Stimulated activated CD8-positive, alpha-beta memory T cell treated with anti-CD3 and anti-CD28 coated beads, Interleukin-7, amount 100 ng/mL, for 4 hours (primary cell): Measurements from ENCODE around the gene ZMIZ1.
A peak's percentile ranks its signal among the peaks of the same experiment; 100 is the strongest.

ENCODE experiments used
- DNase-seq, 2 donors: peaks; one replicate each; pipeline ENCODE4 v3.0.0-alpha.2; 2020; ENCODE audit warnings: low read depth in 2 of 2

Gene ZMIZ1

DNA sequence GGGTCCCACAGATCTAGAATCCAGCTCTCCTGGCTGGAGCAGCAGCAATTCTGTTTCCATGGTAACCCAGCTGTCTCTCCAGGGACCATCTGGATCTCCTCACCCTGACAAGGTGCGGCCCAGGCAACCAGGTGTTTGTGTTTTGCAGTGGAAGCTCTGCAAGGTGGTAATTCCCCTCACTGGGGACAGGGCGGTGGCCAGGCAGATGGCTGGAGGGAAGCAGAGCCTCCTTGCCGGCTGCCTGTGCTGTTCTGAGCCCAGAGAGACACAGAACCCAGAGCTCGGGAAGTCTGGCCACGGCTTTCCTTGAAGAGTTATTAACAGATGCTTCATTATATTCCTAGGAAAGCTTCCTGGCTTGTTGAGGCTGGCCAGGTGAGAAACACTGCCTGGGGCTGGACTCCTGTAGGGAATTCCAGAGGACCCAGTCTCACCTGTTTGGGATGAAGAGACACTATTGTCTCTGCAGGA lies 160.3 kb downstream of the ZMIZ1 start:
- DNase-seq = no peak

GRCh38 chr10:79229830-79230327 lies 161.1 kb downstream of the ZMIZ1 start:
- no peak for DNase-seq

DNA sequence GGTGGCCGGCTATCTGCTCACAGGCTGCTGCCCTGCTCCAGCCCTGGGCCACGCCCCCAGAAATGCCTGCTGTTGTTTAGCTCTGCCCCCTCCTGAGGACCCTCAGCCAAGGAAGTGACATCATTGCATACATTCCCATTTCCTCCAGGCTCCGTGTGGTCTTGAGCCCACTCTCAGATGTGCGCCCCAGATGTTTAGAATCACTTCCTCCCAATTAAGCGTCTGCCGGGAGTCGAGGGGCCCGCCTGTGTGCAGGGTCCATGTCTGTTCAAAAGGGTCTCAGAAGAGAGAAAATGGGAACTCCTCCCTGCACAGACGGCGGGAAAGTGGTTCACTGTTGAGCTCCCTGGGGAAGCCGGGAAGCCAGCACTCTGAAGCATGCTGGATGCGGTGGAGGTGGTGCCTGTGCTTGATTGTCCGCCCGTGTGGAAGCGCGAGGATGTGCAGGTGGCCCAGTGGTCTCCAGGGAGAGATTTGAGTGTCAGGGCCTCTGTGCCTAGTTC lies 161.6 kb downstream of the ZMIZ1 start:
- no peak for DNase-seq

- no peak for DNase-seq
These were observed 162.1 kb downstream of the ZMIZ1 start for GRCh38 chr10:79230850-79231249.

DNA sequence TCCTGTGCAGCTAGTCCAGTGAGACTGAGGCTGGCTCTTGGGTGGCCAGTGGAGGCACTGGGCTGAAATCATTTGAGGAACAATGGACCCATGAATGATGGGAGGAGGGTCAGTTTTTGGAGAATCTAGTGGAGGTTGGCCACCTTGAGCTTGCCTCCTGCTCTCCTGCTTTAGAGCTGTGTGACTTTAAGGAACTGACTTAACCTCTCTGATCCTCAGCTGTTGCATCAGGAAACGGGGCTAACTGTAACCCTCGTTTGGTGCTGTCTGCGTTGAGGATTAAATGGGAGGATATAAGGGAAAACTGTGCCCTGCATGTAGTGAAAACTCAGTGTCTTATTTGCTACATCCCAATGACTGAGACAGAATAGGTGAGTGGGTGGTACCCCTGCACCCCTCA lies 163.1 kb downstream of the ZMIZ1 start:
- DNase-seq = no peak

DNA sequence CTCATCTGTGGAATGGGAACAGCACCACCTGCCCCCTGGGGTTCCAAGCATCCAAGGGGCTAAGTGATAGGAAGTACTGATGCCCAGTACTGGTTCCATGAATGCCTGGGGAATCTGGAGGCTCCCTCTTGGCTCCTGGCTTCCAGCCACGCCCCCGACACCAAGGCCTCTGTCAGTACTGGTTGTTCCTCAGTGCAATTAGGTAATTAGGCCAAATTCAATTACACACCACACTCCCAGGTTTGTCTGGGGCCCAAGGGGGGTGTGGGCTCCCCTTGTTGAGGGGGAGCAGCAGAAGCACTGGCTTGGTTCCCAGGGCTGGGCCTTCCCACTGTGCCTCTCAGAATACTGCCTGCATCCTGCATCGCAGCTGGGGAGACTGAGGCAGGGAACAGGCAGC lies 164.1 kb downstream of the ZMIZ1 start:
- no peak for DNase-seq

GRCh38 chr10:79234391-79235315 lies 165.9 kb downstream of the ZMIZ1 start:
- DNase-seq = no peak

DNA sequence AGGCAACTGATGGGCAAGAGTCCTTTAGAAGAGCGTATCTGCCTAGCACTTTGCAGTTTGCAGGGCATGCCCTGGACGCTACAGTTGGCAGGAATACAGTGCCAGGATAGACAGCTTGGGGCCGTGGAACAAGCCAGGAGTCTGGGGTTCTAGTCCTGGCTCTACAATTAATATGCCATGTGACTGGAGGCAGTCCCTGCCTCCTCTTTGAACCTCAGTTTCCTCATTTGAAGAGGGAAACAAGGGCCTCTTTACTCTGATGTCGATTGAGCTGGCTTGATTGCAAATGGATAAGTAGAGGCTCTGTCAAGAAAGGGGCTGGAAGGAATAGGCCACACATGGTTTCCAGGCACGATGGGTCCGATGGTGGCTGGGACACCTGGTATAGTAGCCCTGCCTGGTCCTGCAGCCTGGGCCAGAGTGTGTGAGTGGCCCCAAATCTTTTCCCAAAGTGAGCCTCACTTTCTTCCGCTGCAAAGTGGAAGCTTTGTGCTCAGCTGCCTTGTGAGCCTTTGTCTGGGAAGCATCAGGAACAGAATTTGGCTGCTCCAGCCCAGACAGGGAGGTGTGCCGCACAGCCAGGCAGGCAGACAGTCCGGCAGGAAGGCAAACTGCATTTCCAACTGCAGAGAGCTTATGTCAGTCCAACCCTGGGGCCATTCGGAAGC lies 167.1 kb downstream of the ZMIZ1 start:
- DNase-seq = no peak

- no peak for DNase-seq
These were observed 167.6 kb downstream of the ZMIZ1 start for GRCh38 chr10:79236433-79236765.

DNA sequence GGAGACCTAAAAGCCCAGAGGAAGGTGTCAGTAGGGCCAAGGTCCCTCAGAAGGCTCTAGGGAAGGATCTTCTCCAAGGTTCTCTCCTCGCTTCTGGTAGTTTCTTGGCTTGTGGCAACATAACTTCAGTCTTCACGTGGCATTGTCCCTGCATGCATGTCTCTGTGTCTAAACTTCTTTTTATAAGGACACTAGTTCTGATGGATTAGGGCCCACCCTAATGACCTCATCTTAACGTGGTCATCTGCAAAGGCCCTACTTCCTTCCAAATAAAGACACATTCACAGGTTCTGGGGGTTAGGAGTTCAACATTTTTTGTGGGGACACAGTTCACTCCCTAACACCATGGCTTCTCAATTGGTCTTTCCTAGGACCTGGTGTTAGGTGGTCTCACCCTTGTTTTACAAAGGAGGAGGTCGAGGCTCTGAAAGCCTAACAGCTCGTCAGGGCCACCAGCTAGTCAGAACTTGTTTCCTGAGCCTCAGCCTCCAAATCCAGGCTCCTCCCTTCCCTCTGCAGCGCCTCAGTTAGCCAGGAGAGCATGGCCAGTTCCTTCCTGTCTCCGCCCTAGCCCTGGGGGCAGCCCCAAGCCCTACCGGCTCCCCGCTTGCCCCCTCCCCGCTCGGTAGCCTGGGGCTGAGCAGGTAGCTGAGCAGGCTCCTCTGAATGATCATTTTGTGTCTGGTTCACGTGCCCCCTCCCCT lies 168.8 kb downstream of the ZMIZ1 start:
- DNase-seq = no peak

DNA sequence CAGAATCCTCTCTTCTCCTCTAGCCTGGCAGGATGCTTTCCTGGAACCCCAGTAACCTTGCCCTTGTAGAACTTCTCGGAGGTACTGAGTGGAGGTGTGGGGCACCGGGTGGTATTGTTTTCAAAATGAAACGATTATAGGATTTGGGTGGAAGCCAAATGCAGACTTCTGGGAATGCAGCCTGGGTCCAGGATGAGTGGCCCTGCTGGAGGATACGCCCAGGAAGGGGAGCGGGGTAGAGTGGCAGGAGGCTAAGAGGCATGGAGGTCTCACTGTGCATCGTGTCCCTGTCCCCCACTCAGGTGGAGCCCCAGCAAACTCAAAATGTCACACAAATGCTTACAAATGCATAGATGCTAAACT lies 169.4 kb downstream of the ZMIZ1 start:
- no peak for DNase-seq

DNA sequence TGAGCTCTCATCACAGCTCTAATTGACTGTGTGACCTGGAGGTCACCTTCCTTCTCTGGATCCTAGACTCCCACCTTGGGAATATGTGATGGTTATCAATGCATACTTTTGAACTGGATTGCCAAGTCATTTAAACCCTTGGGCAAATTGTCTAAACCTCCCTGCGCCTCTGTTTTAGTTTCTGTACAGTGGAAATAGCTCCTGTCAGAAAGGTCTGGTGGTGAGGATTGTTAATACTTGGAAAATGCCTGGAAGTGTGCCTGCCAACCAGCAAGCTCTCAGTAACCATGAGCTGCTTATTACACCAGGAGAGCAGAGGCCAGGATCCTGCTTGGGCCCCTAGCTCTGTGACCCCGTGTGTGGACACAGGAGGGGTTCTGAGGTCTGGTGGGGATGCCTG lies 169.8 kb downstream of the ZMIZ1 start:
- no peak for DNase-seq

GRCh38 chr10:79239275-79239779 lies 170.6 kb downstream of the ZMIZ1 start:
- no peak for DNase-seq

GRCh38 chr10:79239924-79240581 lies 171.3 kb downstream of the ZMIZ1 start:
- no peak for DNase-seq

DNA sequence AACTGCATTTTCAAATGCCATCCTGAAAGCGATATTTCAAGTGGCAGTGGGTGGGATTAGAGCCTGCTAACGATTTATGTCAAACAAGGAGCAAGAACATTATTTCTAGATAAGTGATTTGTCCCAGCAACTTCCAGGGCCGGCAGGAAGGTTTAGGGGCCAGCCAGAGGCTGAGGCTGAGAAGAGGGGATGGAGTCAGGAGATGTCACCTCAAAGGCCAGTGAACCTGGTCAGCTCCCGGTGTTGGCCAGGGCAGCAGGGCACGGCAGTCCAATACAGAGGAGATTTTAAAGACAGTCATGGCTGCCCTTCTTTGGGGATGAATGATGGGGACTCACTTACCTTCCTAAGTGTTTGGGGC lies 172.8 kb downstream of the ZMIZ1 start:
- DNase-seq = no peak

- DNase-seq = peak in 1 of 2 donors; percentile 43
These were observed 173.3 kb downstream of the ZMIZ1 start for GRCh38 chr10:79241990-79242619.

GRCh38 chr10:79242620-79243152 lies 173.9 kb downstream of the ZMIZ1 start:
- DNase-seq = peak in 1 of 2 donors; percentile 56

GRCh38 chr10:79243181-79244067 lies 174.7 kb downstream of the ZMIZ1 start:
- peak in 1 of 2 donors; percentile 58 for DNase-seq

GRCh38 chr10:79244068-79244442 lies 175.3 kb downstream of the ZMIZ1 start:
- no peak for DNase-seq
